GM19328 (cell line): ENCODE data around the gene ROCK2.

Source experiments
- ATAC-seq: cut with Tn5 transposase; IDR thresholded peaks from one replicate; pipeline ENCODE4 v1.9.1; 2021; ENCODE audit warnings: mild to moderate bottlenecking, moderate library complexity; ENCODE audit not compliant: unreplicated experiment

Gene ROCK2

GRCh38 chr2:11344342-11344955, at the start of gene ROCK2:
TSS of gene ROCK2 (minus strand) at chr2:11344636. CDS start at chr2:11344136, 500 bp downstream.
- peak; percentile 66 for ATAC-seq

GRCh38 chr2:11393711-11394236, 49.3 kb upstream of the ROCK2 start:
- ATAC-seq: no peak

GRCh38 chr2:11391942-11392266, 47.5 kb upstream of the ROCK2 start:
- no peak for ATAC-seq

GRCh38 chr2:11390399-11390658, 45.9 kb upstream of the ROCK2 start:
- no peak for ATAC-seq

GRCh38 chr2:11389551-11390398, 45.3 kb upstream of the ROCK2 start:
- ATAC-seq: no peak

GRCh38 chr2:11389052-11389420, 44.6 kb upstream of the ROCK2 start:
- ATAC-seq: no peak

- no peak for ATAC-seq
Observed at GRCh38 chr2:11388262-11389051, 44.0 kb upstream of the ROCK2 start.

- no peak for ATAC-seq
Observed at GRCh38 chr2:11387843-11388242, 43.4 kb upstream of the ROCK2 start.

GRCh38 chr2:11387100-11387390, 42.6 kb upstream of the ROCK2 start:
- no peak for ATAC-seq

GRCh38 chr2:11385847-11386246, 41.4 kb upstream of the ROCK2 start:
- no peak for ATAC-seq

GRCh38 chr2:11385216-11385615, 40.8 kb upstream of the ROCK2 start:
- ATAC-seq: no peak

- no peak for ATAC-seq
Observed at GRCh38 chr2:11379558-11379957, 35.1 kb upstream of the ROCK2 start.

GRCh38 chr2:11377928-11378545, 33.6 kb upstream of the ROCK2 start:
- ATAC-seq: peak; percentile 78

- ATAC-seq: no peak
Observed at GRCh38 chr2:11376071-11376470, 31.6 kb upstream of the ROCK2 start.

GRCh38 chr2:11375689-11376027, 31.2 kb upstream of the ROCK2 start:
- ATAC-seq: no peak

- ATAC-seq: no peak
Observed at GRCh38 chr2:11375025-11375688, 30.7 kb upstream of the ROCK2 start.

- ATAC-seq: no peak
Observed at GRCh38 chr2:11373096-11373495, 28.7 kb upstream of the ROCK2 start.

GRCh38 chr2:11371092-11371937, 26.9 kb upstream of the ROCK2 start:
- ATAC-seq: no peak

GRCh38 chr2:11370377-11371091, 26.1 kb upstream of the ROCK2 start:
- no peak for ATAC-seq
